Thoracic aorta (tissue), 2 donors: ENCODE results near the gene OCIAD1. TPM values are rescaled to one million over a fixed set of nuclear protein-coding genes. Genes with fewer than 3 reads are reported as not detected.

Source experiments
- ATAC-seq: fragments of 150-250 bp; one replicate; pipeline ENCODE4 v1.8.0; 2017; ENCODE audit warnings: low read depth; ENCODE audit not compliant: insufficient number of reproducible peaks, low FRiP score
- DNase-seq: peaks from one replicate; pipeline ENCODE4 v3.0.0-alpha.2; 2020; ENCODE audit warnings: low spot score
- H3K27ac ChIP-seq, 2 donors: fragments of 200-600 bp; sonication (generic); 1 replicate in 1 of 2; 2 replicates in 1 of 2; pipeline ENCODE4 v1.5.1; 2016; ENCODE audit warnings: mild to moderate bottlenecking in 2 of 2, moderate library complexity in 2 of 2
- H3K27me3 ChIP-seq: fragments of 200-600 bp; sonication (generic); replicated peaks from 2 replicates; pipeline ENCODE4 v1.6.0; 2016; ENCODE audit warnings: mild to moderate bottlenecking; ENCODE audit not compliant: insufficient read depth
- H3K36me3 ChIP-seq: fragments of 200-600 bp; sonication (generic); one replicate; pipeline ENCODE4 v1.5.1; 2016
- H3K4me1 ChIP-seq, 2 donors: fragments of 200-600 bp; sonication (generic); 1 replicate in 1 of 2; 2 replicates in 1 of 2; pipeline versions ENCODE4 v1.5.1 to v1.6.0; 2016; ENCODE audit warnings: low read depth in 2 of 2, mild to moderate bottlenecking in 1 of 2; ENCODE audit not compliant: control insufficient read depth in 1 of 2
- H3K4me3 ChIP-seq: fragments of 200-600 bp; sonication (generic); 2 replicates; pipeline ENCODE4 v1.5.1; 2016; ENCODE audit warnings: mild to moderate bottlenecking
- H3K9me3 ChIP-seq: fragments of 200-600 bp; sonication (generic); 2 replicates; pipeline ENCODE4 v1.5.1; 2016
- CTCF ChIP-seq: fragments of 200-600 bp; sonication (generic); IDR thresholded peaks from one replicate; pipeline ENCODE4 v1.5.1; 2019; ENCODE audit warnings: antibody characterized with exemption
- total RNA-seq, 2 donors: library from RNA; depleted of rRNA; stranded (reverse); fragments of >200 nt; gene quantifications; one replicate each; pipeline versions ENCODE4 v1.1.0 to v1.2.3, GENCODE V29; 2016

Gene OCIAD1
- total RNA-seq, 2 donors from 2014 or later, result 81.2 to 120 TPM

GRCh38 chr4:48899432-48899749 lies 68.5 kb downstream of the OCIAD1 start:
- Histone ChIP-seq H3K9me3 (no peaks in the 10 kb centered on the region), H3K36me3 (peaks cover 10% of the 10 kb centered on the region), H3K27me3 (no peaks in the 10 kb centered on the region), H3K4me1 (no peaks in the 10 kb centered on the region), H3K4me3 (no peak overlapping the region), H3K27ac (no peak overlapping the region)
- ATAC-seq, result no peak
- DNase-seq, result no peak
- TF ChIP-seq CTCF, result no peak

- H3K4me1 ChIP-seq, result no peaks in the 10 kb centered on the region
- peaks cover 10% of the 10 kb centered on the region for H3K36me3 ChIP-seq
- H3K27me3 ChIP-seq, result no peaks in the 10 kb centered on the region
- no peak for TF ChIP-seq CTCF
- H3K9me3 ChIP-seq, result no peaks in the 10 kb centered on the region
- no peak overlapping the region for H3K27ac ChIP-seq
- H3K4me3 ChIP-seq, result no peak overlapping the region
- ATAC-seq (no peak), DNase-seq (no peak)
Measured at GRCh38 chr4:48899950-48900349, 69.1 kb downstream of the OCIAD1 start.

- Histone ChIP-seq H3K27ac (no peak overlapping the region), H3K4me3 (no peak overlapping the region), H3K9me3 (no peaks in the 10 kb centered on the region), H3K4me1 (peaks cover 0 to 6% of the 10 kb centered on the region in 2 donors), H3K36me3 (peaks cover 10% of the 10 kb centered on the region), H3K27me3 (no peaks in the 10 kb centered on the region)
- DNase-seq (no peak), ATAC-seq (no peak)
- no peak for TF ChIP-seq CTCF
Measured at GRCh38 chr4:48901196-48901595, 70.3 kb downstream of the OCIAD1 start.

- DNase-seq (no peak), ATAC-seq (no peak)
- Histone ChIP-seq H3K27me3 (no peaks in the 10 kb centered on the region), H3K27ac (no peak overlapping the region), H3K9me3 (no peaks in the 10 kb centered on the region), H3K4me1 (peaks cover 0 to 10% of the 10 kb centered on the region in 2 donors), H3K4me3 (no peak overlapping the region), H3K36me3 (peaks cover 6% of the 10 kb centered on the region)
- no peak for TF ChIP-seq CTCF
Measured at GRCh38 chr4:48902266-48902665, 71.4 kb downstream of the OCIAD1 start.

- peaks cover 6% of the 10 kb centered on the region for H3K36me3 ChIP-seq
- no peak overlapping the region for H3K27ac ChIP-seq
- no peak for TF ChIP-seq CTCF
- DNase-seq (no peak), ATAC-seq (no peak)
- H3K9me3 ChIP-seq, result no peaks in the 10 kb centered on the region
- H3K4me3 ChIP-seq, result no peak overlapping the region
- H3K4me1 ChIP-seq, result peaks cover 0 to 10% of the 10 kb centered on the region in 2 donors
- no peaks in the 10 kb centered on the region for H3K27me3 ChIP-seq
Measured at GRCh38 chr4:48904101-48904500, 73.2 kb downstream of the OCIAD1 start.
